Type B pancreatic cell (in vitro differentiated cells): ENCODE measurements around the gene FBXO40. TPM values are rescaled to one million over a fixed set of nuclear protein-coding genes. Genes with fewer than 3 reads are reported as not detected.

Source experiments
- DNase-seq: peaks from one replicate; pipeline ENCODE4 v3.0.0; 2021; ENCODE audit warnings: mixed read lengths; ENCODE audit not compliant: unreplicated experiment; ENCODE audit errors: extremely low spot score
- H3K27ac Mint-ChIP-seq: 2 replicates; pipeline ENCODE4 v1.8.0; 2021; ENCODE audit warnings: mild to moderate bottlenecking, mixed read lengths
- H3K27me3 Mint-ChIP-seq: 2 replicates; pipeline ENCODE4 v1.8.0; 2021; ENCODE audit warnings: mixed read lengths
- H3K36me3 Mint-ChIP-seq: 2 replicates; pipeline ENCODE4 v1.8.0; 2021; ENCODE audit warnings: mixed read lengths
- H3K4me1 Mint-ChIP-seq: one replicate; pipeline ENCODE4 v1.8.0; 2021; ENCODE audit warnings: mixed read lengths; ENCODE audit not compliant: unreplicated experiment
- H3K4me3 Mint-ChIP-seq: 2 replicates; pipeline ENCODE4 v1.8.0; 2021; ENCODE audit warnings: mild to moderate bottlenecking, mixed read lengths
- H3K9me3 Mint-ChIP-seq: 2 replicates; pipeline ENCODE4 v1.8.0; 2021; ENCODE audit warnings: mixed read lengths
- CTCF ChIP-seq: fragments of 200-600 bp; sonication (generic); conservative IDR thresholded peaks from 2 replicates; pipeline ENCODE4 v1.5.0; 2021; ENCODE audit warnings: antibody characterized with exemption, mild to moderate bottlenecking
- total RNA-seq: library from RNA; stranded (reverse); gene quantifications from 2 replicates; pipeline ENCODE4 v1.2.1, GENCODE V29; 2021; ENCODE audit warnings: low replicate concordance

Gene FBXO40
- total RNA-seq, 1 donor from 2014 or later = not detected

- TF ChIP-seq CTCF = no peak
- Mint-ChIP-seq H3K27me3 (peaks cover 4% of the 10 kb centered on the region), H3K4me1 (no peaks in the 10 kb centered on the region), H3K9me3 (no peaks in the 10 kb centered on the region), H3K36me3 (no peaks in the 10 kb centered on the region), H3K27ac (no peak overlapping the region), H3K4me3 (no peak overlapping the region)
- no peak for DNase-seq
Observed at GRCh38 chr3:121624147-121624899, 31.1 kb downstream of the FBXO40 start.

GRCh38 chr3:121626495-121626894 lies 33.3 kb downstream of the FBXO40 start:
- DNase-seq = no peak
- Mint-ChIP-seq H3K4me3 (no peak overlapping the region), H3K36me3 (no peaks in the 10 kb centered on the region), H3K27ac (no peak overlapping the region), H3K4me1 (no peaks in the 10 kb centered on the region), H3K9me3 (no peaks in the 10 kb centered on the region), H3K27me3 (no peaks in the 10 kb centered on the region)
- no peak for TF ChIP-seq CTCF

GRCh38 chr3:121627211-121627610 lies 34.0 kb downstream of the FBXO40 start:
- H3K4me3 Mint-ChIP-seq = no peak overlapping the region
- no peaks in the 10 kb centered on the region for H3K9me3 Mint-ChIP-seq
- H3K27ac Mint-ChIP-seq = no peak overlapping the region
- H3K4me1 Mint-ChIP-seq = no peaks in the 10 kb centered on the region
- no peaks in the 10 kb centered on the region for H3K27me3 Mint-ChIP-seq
- TF ChIP-seq CTCF = no peak
- no peak for DNase-seq
- no peaks in the 10 kb centered on the region for H3K36me3 Mint-ChIP-seq

- Mint-ChIP-seq H3K36me3 (no peaks in the 10 kb centered on the region), H3K4me1 (no peaks in the 10 kb centered on the region), H3K27ac (no peak overlapping the region), H3K9me3 (no peaks in the 10 kb centered on the region), H3K27me3 (no peaks in the 10 kb centered on the region), H3K4me3 (no peak overlapping the region)
- DNase-seq = no peak
- TF ChIP-seq CTCF = no peak
Observed at GRCh38 chr3:121627622-121628021, 34.4 kb downstream of the FBXO40 start.

- no peak for DNase-seq
- H3K27me3 Mint-ChIP-seq = peaks cover 3% of the 10 kb centered on the region
- no peak for TF ChIP-seq CTCF
- no peak overlapping the region for H3K4me3 Mint-ChIP-seq
- peaks cover 5% of the 10 kb centered on the region for H3K9me3 Mint-ChIP-seq
- no peaks in the 10 kb centered on the region for H3K36me3 Mint-ChIP-seq
- no peak overlapping the region for H3K27ac Mint-ChIP-seq
- H3K4me1 Mint-ChIP-seq = no peaks in the 10 kb centered on the region
Observed at GRCh38 chr3:121629601-121630000, 36.4 kb downstream of the FBXO40 start.
